GM18907 (cell line): Measurements from ENCODE around the gene GPC4.
A peak's percentile ranks its signal among the peaks of the same experiment; 100 is the strongest.

Experiments used
- ATAC-seq: cut with Tn5 transposase; IDR thresholded peaks from one replicate; pipeline ENCODE4 v1.9.1; 2021; ENCODE audit warnings: mild to moderate bottlenecking, moderate library complexity; ENCODE audit not compliant: unreplicated experiment

Gene GPC4

DNA sequence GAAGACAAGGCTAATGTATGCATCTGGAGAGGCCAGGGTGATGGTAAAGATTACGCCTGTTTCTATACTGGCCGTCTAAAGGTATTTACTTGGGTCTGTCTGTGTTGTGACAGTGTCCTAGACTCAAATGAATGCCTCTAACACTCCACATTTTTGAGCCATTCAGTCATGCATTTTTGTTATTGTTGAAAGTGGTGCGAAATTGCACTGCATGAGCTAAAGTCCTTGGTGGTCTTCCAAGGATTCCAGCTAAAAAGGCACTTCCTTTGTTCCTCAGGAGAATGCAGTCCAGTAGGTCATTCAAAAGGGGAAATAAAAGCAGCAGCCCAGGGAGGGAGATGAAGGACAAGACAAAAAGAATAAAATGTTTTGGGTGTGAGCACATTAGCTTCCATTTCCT is 3.0 kb downstream of the GPC4 start:
- ATAC-seq: no peak

DNA sequence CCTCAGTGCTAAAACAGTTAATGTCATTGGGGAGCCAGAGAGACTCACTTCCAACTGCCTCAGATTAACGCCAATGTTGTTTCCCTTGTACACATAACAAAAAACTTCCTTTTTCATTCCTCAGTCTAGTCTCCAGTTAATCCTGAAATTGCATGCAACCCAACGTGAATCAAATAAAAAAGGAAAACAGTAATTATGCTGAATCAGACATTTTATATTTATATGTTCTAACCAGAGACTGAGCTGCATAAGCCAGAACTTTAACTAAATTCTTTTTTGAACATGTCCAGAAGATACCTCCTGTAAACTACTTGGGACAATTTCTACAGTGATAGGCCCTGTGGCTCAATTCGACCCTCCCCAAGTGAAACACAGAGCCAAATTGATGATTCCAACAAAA is 4.7 kb downstream of the GPC4 start:
- no peak for ATAC-seq

DNA sequence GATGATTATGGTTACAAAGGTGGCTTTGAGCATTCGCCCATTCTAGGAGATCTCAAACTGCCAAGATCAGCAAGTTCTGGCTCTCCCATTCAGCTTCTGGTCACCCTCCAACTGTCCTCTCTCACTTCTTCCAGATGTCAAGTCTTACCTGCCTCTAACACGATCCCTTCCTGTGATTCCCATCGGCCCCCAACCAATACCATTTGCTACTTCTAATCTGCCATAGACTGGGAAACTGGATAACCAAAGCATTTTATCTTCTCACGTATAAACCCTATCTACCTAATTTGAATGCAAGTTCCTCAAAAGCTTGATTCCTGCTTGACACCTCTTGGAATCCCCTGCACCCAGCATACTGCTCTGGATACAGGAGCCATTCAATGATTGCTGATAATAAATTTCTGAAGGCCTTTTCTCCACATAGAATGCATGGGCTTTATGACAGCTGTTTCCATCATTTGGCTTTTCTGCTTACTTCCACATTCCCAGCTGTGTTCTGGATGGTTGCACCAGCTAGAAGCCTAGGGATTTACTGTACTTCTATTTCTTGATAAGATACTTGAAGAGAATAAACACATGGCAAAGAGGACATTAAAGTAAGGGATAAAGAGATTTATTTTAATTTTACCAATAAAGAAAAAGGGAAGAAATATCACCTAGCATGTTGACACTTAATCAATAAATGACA is 9.6 kb downstream of the GPC4 start:
- no peak for ATAC-seq

GRCh38 chrX:133403984-133404383 is 11.3 kb downstream of the GPC4 start:
- ATAC-seq: no peak

DNA sequence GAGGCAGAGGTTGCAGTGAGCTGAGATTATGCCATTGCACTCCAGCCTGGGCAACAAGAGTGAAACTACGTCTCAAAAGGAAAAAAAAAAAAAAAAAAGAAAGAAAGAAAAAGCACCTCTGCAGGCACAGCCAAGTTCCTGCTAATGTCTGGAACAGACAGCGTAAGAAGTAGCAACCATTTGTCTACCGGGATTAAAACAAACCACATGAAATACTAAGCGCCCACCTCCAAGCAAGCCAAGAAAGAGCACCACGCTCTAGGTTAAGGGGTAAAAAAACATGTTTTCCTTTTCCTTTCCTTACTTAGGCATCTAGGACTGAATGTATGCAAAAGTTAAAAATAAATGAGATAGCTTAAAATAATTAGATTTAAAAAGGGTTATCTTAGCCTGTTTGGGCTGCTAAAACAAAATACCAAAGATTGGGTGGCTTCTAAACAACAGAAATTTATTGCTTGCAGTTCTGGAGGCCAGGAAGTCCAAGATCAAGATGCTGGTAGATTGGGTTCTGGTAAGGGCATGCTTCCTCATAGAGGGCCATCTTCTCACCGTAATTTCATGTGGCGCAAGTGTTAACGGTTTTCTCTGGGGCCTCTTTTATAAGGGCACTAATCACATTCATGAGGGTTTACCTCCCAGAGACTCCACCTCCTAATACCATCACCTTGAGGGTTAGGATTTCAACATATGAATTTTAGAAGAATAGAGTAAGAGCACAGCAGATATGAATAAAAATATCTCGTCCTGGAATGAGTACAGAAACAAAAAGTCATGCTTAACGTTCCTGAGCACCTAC is 12.3 kb downstream of the GPC4 start:
- ATAC-seq: no peak

DNA sequence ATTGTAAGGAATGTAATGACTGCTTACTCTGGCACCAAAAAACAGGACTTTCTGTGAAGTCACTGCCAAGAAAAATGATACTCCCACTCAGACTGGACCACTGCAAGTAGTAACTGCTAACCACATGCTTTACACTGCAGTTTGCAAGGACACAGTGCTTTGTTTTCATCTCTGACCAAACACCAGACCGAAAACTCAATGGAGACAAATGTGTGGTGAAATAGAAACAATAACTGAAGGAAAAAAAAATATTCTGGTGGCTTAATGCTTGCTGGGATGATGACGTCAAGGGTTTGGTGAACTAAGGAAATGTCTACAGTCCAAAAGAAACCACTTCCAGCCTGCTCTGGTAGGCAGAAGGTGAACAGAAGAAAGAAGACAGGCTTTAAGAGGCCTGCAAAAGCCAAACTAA is 13.2 kb downstream of the GPC4 start:
- no peak for ATAC-seq

DNA sequence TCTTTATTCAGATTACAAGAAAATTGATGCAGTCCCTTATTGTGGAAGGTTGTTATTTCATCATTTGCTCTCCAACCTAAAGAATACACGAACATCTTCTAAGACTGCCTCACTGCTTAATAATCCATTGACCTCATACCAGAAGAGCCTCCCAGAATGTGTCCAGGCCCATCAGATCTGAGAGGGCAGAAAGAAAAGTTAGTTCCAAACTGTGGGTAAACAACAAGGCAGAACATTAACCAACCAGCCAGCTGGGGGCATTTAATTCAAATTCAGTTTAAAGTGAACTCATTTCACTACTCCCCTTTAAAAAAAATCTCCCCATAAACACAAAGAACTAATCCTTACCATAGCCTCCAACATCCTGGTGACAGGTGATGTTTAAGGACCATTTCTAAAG is 13.8 kb downstream of the GPC4 start:
- ATAC-seq: no peak

DNA sequence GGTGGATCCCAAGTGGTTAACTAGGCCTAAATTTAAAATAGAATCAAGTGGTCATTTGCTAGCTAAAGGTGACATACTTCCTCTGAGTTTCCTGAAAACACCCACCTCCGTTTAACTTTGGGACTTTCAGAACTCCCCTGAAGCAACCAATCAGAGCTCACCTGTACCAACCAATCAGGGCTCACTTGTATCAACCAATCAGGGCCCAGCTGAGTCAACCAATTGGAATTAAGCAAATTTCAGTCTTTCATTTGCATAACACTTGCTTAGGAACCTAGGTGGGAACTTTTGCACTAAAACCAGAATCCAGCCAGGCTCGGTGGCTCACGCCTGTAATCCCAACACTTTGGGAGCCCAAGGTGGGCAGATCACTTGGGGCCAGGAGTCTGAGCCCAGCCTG is 15.9 kb downstream of the GPC4 start:
- no peak for ATAC-seq

DNA sequence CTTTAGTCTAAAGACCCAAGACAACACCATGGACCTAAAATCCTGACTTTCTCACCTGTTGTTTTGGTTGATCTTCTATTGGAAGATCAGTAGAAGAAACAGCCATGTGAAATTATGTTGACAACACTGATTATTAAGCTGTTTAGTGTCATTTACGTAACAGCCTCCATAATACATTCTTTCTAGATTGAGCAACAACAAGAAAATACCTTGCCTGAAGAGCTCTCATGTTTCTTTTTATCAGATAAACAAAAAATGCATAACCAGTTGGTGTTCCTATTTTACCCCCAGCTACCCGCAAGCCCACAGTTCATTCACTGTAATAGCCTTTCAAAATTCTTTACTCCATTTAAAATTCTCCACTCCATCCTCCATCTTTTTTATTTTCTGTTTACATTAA is 20.5 kb downstream of the GPC4 start:
- no peak for ATAC-seq

- ATAC-seq: no peak
Measured at GRCh38 chrX:133392671-133393070, 22.6 kb downstream of the GPC4 start.

- ATAC-seq: no peak
Measured at GRCh38 chrX:133391111-133391510, 24.2 kb downstream of the GPC4 start.

- no peak for ATAC-seq
Measured at GRCh38 chrX:133390676-133391075, 24.6 kb downstream of the GPC4 start.

- ATAC-seq: no peak
Measured at GRCh38 chrX:133389975-133390374, 25.3 kb downstream of the GPC4 start.

DNA sequence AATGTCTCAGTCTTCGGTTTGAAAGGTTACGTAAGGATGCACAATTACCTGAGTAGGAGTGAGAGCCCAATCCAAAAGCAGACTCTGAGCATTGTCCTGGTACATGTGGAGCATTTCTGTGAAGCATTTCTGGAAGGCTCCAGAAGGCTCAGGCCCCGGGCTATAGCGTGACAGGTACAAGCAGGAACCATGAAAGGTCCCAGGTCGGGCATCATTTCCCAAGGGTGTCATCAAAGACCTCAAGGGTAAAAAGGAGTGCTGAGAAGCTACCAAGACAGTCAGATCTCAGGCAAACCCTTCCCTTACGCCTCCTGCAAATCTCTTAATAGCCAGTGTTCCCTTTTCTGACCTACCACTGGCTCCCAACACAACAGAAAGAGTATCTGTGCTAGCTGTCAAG is 30.8 kb downstream of the GPC4 start:
- no peak for ATAC-seq

- ATAC-seq: no peak
Measured at GRCh38 chrX:133380711-133381619, 34.3 kb downstream of the GPC4 start.

GRCh38 chrX:133376422-133376821 is 38.9 kb downstream of the GPC4 start:
- ATAC-seq: no peak

- no peak for ATAC-seq
Measured at GRCh38 chrX:133375615-133376340, 39.5 kb downstream of the GPC4 start.

- no peak for ATAC-seq
Measured at GRCh38 chrX:133374874-133375387, 40.4 kb downstream of the GPC4 start.

- peak; percentile 74 for ATAC-seq
Measured at GRCh38 chrX:133373386-133374079, 41.8 kb downstream of the GPC4 start.

- no peak for ATAC-seq
Measured at GRCh38 chrX:133370696-133371275, 44.5 kb downstream of the GPC4 start.
